Measurements from ENCODE around the gene RNF213. TPM values are rescaled to one million over a fixed set of nuclear protein-coding genes. Genes with fewer than 3 reads are reported as not detected.

The RNF213 gene
- total and polyA plus RNA-seq, 2 of the 8 experiments (the other 6 are each of a cell fraction or from before 2014, with no cell fraction given): 33.8 to 62.8 TPM

DNA sequence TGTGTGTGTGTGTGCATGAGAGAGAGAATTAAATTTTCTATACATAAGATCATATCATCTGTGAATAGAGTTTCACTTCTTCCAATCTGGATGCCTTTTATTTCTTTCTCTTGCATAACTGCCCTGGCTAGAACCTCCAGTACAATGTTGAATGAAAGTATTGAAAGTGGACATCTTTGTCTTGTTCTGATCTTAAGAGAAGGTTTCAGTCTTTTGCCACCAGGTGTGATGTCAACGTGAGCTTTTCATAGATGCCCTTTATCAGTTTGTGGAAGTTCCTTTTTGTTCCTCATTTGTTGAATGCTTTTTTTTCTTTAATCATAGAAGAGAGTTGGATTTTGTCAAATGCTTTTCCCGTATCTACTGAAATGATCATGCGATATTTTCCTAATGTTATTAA is 63.3 kb downstream of the RNF213 start (continued):
- TF ChIP-seq, protein P1, sequence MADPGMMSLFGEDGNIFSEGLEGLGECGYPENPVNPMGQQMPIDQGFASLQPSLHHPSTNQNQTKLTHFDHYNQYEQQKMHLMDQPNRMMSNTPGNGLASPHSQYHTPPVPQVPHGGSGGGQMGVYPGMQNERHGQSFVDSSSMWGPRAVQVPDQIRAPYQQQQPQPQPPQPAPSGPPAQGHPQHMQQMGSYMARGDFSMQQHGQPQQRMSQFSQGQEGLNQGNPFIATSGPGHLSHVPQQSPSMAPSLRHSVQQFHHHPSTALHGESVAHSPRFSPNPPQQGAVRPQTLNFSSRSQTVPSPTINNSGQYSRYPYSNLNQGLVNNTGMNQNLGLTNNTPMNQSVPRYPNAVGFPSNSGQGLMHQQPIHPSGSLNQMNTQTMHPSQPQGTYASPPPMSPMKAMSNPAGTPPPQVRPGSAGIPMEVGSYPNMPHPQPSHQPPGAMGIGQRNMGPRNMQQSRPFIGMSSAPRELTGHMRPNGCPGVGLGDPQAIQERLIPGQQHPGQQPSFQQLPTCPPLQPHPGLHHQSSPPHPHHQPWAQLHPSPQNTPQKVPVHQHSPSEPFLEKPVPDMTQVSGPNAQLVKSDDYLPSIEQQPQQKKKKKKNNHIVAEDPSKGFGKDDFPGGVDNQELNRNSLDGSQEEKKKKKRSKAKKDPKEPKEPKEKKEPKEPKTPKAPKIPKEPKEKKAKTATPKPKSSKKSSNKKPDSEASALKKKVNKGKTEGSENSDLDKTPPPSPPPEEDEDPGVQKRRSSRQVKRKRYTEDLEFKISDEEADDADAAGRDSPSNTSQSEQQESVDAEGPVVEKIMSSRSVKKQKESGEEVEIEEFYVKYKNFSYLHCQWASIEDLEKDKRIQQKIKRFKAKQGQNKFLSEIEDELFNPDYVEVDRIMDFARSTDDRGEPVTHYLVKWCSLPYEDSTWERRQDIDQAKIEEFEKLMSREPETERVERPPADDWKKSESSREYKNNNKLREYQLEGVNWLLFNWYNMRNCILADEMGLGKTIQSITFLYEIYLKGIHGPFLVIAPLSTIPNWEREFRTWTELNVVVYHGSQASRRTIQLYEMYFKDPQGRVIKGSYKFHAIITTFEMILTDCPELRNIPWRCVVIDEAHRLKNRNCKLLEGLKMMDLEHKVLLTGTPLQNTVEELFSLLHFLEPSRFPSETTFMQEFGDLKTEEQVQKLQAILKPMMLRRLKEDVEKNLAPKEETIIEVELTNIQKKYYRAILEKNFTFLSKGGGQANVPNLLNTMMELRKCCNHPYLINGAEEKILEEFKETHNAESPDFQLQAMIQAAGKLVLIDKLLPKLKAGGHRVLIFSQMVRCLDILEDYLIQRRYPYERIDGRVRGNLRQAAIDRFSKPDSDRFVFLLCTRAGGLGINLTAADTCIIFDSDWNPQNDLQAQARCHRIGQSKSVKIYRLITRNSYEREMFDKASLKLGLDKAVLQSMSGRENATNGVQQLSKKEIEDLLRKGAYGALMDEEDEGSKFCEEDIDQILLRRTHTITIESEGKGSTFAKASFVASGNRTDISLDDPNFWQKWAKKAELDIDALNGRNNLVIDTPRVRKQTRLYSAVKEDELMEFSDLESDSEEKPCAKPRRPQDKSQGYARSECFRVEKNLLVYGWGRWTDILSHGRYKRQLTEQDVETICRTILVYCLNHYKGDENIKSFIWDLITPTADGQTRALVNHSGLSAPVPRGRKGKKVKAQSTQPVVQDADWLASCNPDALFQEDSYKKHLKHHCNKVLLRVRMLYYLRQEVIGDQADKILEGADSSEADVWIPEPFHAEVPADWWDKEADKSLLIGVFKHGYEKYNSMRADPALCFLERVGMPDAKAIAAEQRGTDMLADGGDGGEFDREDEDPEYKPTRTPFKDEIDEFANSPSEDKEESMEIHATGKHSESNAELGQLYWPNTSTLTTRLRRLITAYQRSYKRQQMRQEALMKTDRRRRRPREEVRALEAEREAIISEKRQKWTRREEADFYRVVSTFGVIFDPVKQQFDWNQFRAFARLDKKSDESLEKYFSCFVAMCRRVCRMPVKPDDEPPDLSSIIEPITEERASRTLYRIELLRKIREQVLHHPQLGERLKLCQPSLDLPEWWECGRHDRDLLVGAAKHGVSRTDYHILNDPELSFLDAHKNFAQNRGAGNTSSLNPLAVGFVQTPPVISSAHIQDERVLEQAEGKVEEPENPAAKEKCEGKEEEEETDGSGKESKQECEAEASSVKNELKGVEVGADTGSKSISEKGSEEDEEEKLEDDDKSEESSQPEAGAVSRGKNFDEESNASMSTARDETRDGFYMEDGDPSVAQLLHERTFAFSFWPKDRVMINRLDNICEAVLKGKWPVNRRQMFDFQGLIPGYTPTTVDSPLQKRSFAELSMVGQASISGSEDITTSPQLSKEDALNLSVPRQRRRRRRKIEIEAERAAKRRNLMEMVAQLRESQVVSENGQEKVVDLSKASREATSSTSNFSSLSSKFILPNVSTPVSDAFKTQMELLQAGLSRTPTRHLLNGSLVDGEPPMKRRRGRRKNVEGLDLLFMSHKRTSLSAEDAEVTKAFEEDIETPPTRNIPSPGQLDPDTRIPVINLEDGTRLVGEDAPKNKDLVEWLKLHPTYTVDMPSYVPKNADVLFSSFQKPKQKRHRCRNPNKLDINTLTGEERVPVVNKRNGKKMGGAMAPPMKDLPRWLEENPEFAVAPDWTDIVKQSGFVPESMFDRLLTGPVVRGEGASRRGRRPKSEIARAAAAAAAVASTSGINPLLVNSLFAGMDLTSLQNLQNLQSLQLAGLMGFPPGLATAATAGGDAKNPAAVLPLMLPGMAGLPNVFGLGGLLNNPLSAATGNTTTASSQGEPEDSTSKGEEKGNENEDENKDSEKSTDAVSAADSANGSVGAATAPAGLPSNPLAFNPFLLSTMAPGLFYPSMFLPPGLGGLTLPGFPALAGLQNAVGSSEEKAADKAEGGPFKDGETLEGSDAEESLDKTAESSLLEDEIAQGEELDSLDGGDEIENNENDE (IDR thresholded peaks at IDR 0.05; ENCODE audit: insufficient replicate concordance, low read length): no peak
- TF ChIP-seq EP300 (IDR thresholded peaks at IDR 0.05; ENCODE audit: borderline replicate concordance in 1 of 2, low read depth in 2 of 2, low read length in 2 of 2) (no peak), HDAC2 (IDR thresholded peaks at IDR 0.05; ENCODE audit: borderline replicate concordance in 1 of 2, low read depth in 2 of 2, low read length in 2 of 2) (no peak), CBX8 (IDR thresholded peaks at IDR 0.05; ENCODE audit: borderline replicate concordance, low read depth, low read length) (no peak), RBBP5 (IDR thresholded peaks at IDR 0.05; ENCODE audit: borderline replicate concordance, low read depth, low read length) (no peak), RNF2 (IDR thresholded peaks at IDR 0.05; ENCODE audit: borderline replicate concordance, low read depth, low read length, missing control alignments, poor library complexity, severe bottlenecking) (no peak)
- TF ChIP-seq, protein P2, sequence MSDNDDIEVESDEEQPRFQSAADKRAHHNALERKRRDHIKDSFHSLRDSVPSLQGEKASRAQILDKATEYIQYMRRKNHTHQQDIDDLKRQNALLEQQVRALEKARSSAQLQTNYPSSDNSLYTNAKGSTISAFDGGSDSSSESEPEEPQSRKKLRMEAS (IDR thresholded peaks at IDR 0.05): no peak
- TF ChIP-seq, protein P3, sequence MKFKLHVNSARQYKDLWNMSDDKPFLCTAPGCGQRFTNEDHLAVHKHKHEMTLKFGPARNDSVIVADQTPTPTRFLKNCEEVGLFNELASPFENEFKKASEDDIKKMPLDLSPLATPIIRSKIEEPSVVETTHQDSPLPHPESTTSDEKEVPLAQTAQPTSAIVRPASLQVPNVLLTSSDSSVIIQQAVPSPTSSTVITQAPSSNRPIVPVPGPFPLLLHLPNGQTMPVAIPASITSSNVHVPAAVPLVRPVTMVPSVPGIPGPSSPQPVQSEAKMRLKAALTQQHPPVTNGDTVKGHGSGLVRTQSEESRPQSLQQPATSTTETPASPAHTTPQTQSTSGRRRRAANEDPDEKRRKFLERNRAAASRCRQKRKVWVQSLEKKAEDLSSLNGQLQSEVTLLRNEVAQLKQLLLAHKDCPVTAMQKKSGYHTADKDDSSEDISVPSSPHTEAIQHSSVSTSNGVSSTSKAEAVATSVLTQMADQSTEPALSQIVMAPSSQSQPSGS (IDR thresholded peaks at IDR 0.05; ENCODE audit: low read length): no peak

All from H1 (cell line).